HL-60 (cell line): ENCODE data around the gene LAPTM5.

Experiments
- DNase-seq, 2 experiments: peaks; one replicate each; pipeline ENCODE4 v3.0.0-alpha.2; 2010 to 2020; ENCODE audit warnings: low read depth in 1 of 2, low spot score in 1 of 2
- H3K27ac ChIP-seq: fragments of 250-450 bp; sonication (Bioruptor Pico); replicated peaks from 2 replicates; pipeline ENCODE4 v1.5.1; 2020; ENCODE audit warnings: mild to moderate bottlenecking, moderate library complexity
- H3K27me3 ChIP-seq: fragments of 250-450 bp; sonication (Bioruptor Pico); 2 replicates; pipeline ENCODE4 v1.5.1; 2021; ENCODE audit warnings: mild to moderate bottlenecking, moderate library complexity; ENCODE audit not compliant: insufficient read depth, poor library complexity, severe bottlenecking
- H3K4me3 ChIP-seq: replicated peaks from 2 replicates; pipeline ENCODE4 v1.5.1; 2011; ENCODE audit warnings: mild to moderate bottlenecking, control low read depth, low read length; ENCODE audit not compliant: insufficient read depth
- CTCF ChIP-seq: IDR thresholded peaks from one replicate; pipeline ENCODE4 v1.5.1; 2011; ENCODE audit warnings: low read length, control low read depth, inconsistent platforms; ENCODE audit not compliant: insufficient read depth
- GABPA ChIP-seq: IDR thresholded peaks from 2 replicates; pipeline ENCODE4 v1.6.1; 2012; ENCODE audit warnings: low read depth
- POLR2AphosphoS5 ChIP-seq: IDR thresholded peaks from 2 replicates; pipeline ENCODE4 v1.6.1; 2012; ENCODE audit warnings: low read depth
- REST ChIP-seq: IDR thresholded peaks from 2 replicates; pipeline ENCODE4 v1.6.1; 2012; ENCODE audit warnings: low read depth; ENCODE audit not compliant: insufficient replicate concordance
- SPI1 ChIP-seq: IDR thresholded peaks from 2 replicates; pipeline ENCODE4 v1.6.1; 2012; ENCODE audit warnings: low read depth, mild to moderate bottlenecking, borderline replicate concordance

Gene LAPTM5

GRCh38 chr1:30752651-30752908 is 5.0 kb downstream of the LAPTM5 start:
- no peak for TF ChIP-seq SPI1
- no peak for TF ChIP-seq GABPA
- TF ChIP-seq REST = no peak
- TF ChIP-seq CTCF = no peak
- no peak for TF ChIP-seq POLR2AphosphoS5
- DNase-seq = peak in 1 of 2 experiments; percentile 10
- H3K4me3 ChIP-seq = no peak overlapping the region
- no peaks in the 10 kb centered on the region for H3K27me3 ChIP-seq
- no peak overlapping the region; the same call in 1 of the 2 replicates for H3K27ac ChIP-seq

GRCh38 chr1:30751830-30752650 is 5.5 kb downstream of the LAPTM5 start:
- Histone ChIP-seq H3K27me3 (no peaks in the 10 kb centered on the region), H3K27ac (no peak overlapping the region), H3K4me3 (no peak overlapping the region)
- TF ChIP-seq CTCF (no peak), SPI1 (no peak), POLR2AphosphoS5 (no peak), GABPA (no peak), REST (no peak)
- DNase-seq = peak in 1 of 2 experiments; percentile 20

- H3K27me3 ChIP-seq = no peaks in the 10 kb centered on the region
- DNase-seq = peak in 1 of 2 experiments; percentile 14
- no peak overlapping the region for H3K4me3 ChIP-seq
- no peak for TF ChIP-seq POLR2AphosphoS5
- no peak for TF ChIP-seq REST
- no peak for TF ChIP-seq CTCF
- no peak for TF ChIP-seq SPI1
- no peak for TF ChIP-seq GABPA
- 0 out of 2 replicates have a peak overlapping the region, but pooled peaks have one; percentile 7 for H3K27ac ChIP-seq
Measured at GRCh38 chr1:30750731-30751291, 6.8 kb downstream of the LAPTM5 start.
